ENCODE measurements around the gene PON1. TPM values are rescaled to one million over a fixed set of nuclear protein-coding genes. Genes with fewer than 3 reads are reported as not detected.

PON1 gene
- total RNA-seq, 1 experiment from 2014 or later = not detected

GRCh38 chr7:95253986-95254385 is 70.3 kb downstream of the PON1 start:
- DNase-seq (ENCODE audit: low spot score) = no peak

- no peak for DNase-seq (ENCODE audit: low spot score)
Observed at GRCh38 chr7:95251966-95252365, 72.4 kb downstream of the PON1 start.

DNA sequence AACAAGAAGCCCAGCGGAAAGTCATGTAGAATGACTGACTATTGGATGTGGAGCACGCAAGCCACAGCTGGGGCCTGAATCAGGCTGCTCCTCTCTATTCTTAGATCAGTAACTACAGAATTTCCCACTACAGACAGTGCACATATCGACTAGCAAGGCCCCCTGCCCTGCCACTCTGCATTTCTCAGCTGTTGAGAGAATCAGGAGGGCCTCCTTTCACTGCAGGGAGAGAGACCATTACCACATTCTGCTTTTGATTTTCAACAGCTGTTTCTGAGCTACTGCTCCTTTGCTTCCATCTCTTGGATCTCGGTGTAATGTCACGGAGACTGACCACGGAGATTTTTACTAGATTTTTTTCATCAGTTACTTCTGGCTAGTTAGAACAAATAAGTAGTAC is 73.8 kb downstream of the PON1 start:
- DNase-seq (ENCODE audit: low spot score) = no peak

Other genes starting within 250 kb of the PON1 start
- gene PON3, start 71.8 kb upstream of the PON1 start, total RNA-seq (2014; rRNA removed; shearing (Covaris generic)) = not detected in 2 replicates
- 184 and 222 TPM in 2 replicates for gene PON2, start 110.5 kb upstream of the PON1 start, total RNA-seq (2014; rRNA removed; shearing (Covaris generic))
- not detected in 2 replicates for gene ASB4, start 161.4 kb upstream of the PON1 start, total RNA-seq (2014; rRNA removed; shearing (Covaris generic))

Measured in H4 (cell line).